Measurements from ENCODE around the gene SET.

DNA sequence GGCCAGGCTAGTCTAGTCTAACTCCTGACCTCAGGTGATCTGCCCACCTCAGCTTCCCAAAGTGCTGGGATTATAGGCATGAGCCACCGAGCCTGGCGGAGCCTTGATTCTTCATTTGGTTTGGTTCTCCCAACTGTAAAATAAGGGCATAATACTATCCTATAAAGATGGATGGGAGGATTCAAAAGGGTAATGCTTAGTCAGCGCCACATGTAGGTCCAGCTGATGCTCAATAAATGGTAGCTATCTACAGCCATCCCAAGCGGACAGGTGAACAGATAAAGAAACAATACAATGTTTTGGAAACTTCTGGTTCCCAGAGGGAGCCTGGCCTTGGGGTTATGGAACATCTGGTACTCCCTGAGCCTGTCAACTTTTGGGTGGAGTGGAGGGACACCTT, 13.6 kb upstream of the SET start:
- TF ChIP-seq, protein P1, sequence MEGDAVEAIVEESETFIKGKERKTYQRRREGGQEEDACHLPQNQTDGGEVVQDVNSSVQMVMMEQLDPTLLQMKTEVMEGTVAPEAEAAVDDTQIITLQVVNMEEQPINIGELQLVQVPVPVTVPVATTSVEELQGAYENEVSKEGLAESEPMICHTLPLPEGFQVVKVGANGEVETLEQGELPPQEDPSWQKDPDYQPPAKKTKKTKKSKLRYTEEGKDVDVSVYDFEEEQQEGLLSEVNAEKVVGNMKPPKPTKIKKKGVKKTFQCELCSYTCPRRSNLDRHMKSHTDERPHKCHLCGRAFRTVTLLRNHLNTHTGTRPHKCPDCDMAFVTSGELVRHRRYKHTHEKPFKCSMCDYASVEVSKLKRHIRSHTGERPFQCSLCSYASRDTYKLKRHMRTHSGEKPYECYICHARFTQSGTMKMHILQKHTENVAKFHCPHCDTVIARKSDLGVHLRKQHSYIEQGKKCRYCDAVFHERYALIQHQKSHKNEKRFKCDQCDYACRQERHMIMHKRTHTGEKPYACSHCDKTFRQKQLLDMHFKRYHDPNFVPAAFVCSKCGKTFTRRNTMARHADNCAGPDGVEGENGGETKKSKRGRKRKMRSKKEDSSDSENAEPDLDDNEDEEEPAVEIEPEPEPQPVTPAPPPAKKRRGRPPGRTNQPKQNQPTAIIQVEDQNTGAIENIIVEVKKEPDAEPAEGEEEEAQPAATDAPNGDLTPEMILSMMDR (IDR thresholded peaks at IDR 0.05), result no peak
- no peak for TF ChIP-seq POLR2A (IDR thresholded peaks at IDR 0.05)
